Uterus (tissue), 4 donors: ENCODE data around the gene EPHA1. TPM values are rescaled to one million over a fixed set of nuclear protein-coding genes. Genes with fewer than 3 reads are reported as not detected.

Source experiments
- DNase-seq, 2 donors: peaks; one replicate each; pipeline ENCODE4 v3.0.0-alpha.2; 2019 to 2020
- H3K27ac ChIP-seq, 2 donors: fragments of 200-600 bp; sonication (generic); 1 replicate in 1 of 2; 2 replicates in 1 of 2; pipeline ENCODE4 v1.5.1; 2016 to 2018
- H3K27me3 ChIP-seq, 2 donors: fragments of 200-600 bp; sonication (generic); one replicate each; pipeline ENCODE4 v1.5.1; 2018 to 2019; ENCODE audit warnings: control low read depth in 1 of 2
- H3K36me3 ChIP-seq, 2 donors: fragments of 200-600 bp; sonication (generic); one replicate each; pipeline ENCODE4 v1.5.1; 2019; ENCODE audit warnings: control low read depth in 1 of 2
- H3K4me1 ChIP-seq, 2 donors: fragments of 200-600 bp; sonication (generic); one replicate each; pipeline ENCODE4 v1.5.1; 2018 to 2019; ENCODE audit warnings: control low read depth in 1 of 2
- H3K4me3 ChIP-seq, 2 donors: fragments of 200-600 bp; sonication (generic); 1 replicate in 1 of 2; 2 replicates in 1 of 2; pipeline ENCODE4 v1.5.1; 2018 to 2019; ENCODE audit warnings: mild to moderate bottlenecking in 1 of 2
- H3K9me3 ChIP-seq, 2 donors: fragments of 200-600 bp; sonication (generic); one replicate each; pipeline ENCODE4 v1.5.1; 2019; ENCODE audit warnings: control low read depth in 1 of 2
- POLR2A ChIP-seq, 2 donors: fragments of 450-650 bp; IDR thresholded peaks; one replicate each; pipeline ENCODE4 v1.6.1; 2016; ENCODE audit warnings: antibody characterized with exemption in 2 of 2, mild to moderate bottlenecking in 1 of 2, moderate library complexity in 1 of 2
- intact Hi-C: fragments of 100-400 bp; cut with DNase I; formaldehyde crosslinking; loops from one replicate; pipeline ENCODE4 v1.15.1; 2023; ENCODE audit warnings: low total_unique reads
- total RNA-seq, 4 donors: library from RNA; depleted of rRNA in 3 of 4; stranded (reverse); fragments of >200 nt in 3 of 4; gene quantifications; one replicate each; pipeline versions ENCODE4 v1.1.0 to v1.2.4, GENCODE V29; 2014 to 2023
- TF ChIP-seq, protein P1 (sequence below), 4 experiments: fragments of 200-600 bp in 2 of 4; fragments of 450-650 bp in 2 of 4; sonication (generic) in 2 of 4; IDR thresholded peaks; one replicate each; pipeline ENCODE4 v1.5.1; 2016 to 2019; ENCODE audit warnings: antibody characterized with exemption in 4 of 4, mild to moderate bottlenecking in 2 of 4, moderate library complexity in 1 of 4
- donor health status: DM: yes; HTN: yes; CAD: no.

The EPHA1 gene
- total RNA-seq, 4 donors from 2014 or later = 1.3 to 5.6 (median 1.9) TPM; not detected in 1

- Histone ChIP-seq H3K27ac (no peak overlapping the region), H3K4me1 (no peaks in the 10 kb centered on the region), H3K27me3 (no peaks in the 10 kb centered on the region), H3K36me3 (no peaks in the 10 kb centered on the region), H3K9me3 (no peaks in the 10 kb centered on the region), H3K4me3 (no peak overlapping the region)
- intact Hi-C loops = no loop called here
- TF ChIP-seq POLR2A (IDR thresholded peaks at IDR 0.05) = no peak
- TF ChIP-seq, protein P1, sequence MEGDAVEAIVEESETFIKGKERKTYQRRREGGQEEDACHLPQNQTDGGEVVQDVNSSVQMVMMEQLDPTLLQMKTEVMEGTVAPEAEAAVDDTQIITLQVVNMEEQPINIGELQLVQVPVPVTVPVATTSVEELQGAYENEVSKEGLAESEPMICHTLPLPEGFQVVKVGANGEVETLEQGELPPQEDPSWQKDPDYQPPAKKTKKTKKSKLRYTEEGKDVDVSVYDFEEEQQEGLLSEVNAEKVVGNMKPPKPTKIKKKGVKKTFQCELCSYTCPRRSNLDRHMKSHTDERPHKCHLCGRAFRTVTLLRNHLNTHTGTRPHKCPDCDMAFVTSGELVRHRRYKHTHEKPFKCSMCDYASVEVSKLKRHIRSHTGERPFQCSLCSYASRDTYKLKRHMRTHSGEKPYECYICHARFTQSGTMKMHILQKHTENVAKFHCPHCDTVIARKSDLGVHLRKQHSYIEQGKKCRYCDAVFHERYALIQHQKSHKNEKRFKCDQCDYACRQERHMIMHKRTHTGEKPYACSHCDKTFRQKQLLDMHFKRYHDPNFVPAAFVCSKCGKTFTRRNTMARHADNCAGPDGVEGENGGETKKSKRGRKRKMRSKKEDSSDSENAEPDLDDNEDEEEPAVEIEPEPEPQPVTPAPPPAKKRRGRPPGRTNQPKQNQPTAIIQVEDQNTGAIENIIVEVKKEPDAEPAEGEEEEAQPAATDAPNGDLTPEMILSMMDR (IDR thresholded peaks at IDR 0.05) = no peak
- no peak for DNase-seq
Observed at GRCh38 chr7:143373255-143373794, 35.3 kb downstream of the EPHA1 start.

DNA sequence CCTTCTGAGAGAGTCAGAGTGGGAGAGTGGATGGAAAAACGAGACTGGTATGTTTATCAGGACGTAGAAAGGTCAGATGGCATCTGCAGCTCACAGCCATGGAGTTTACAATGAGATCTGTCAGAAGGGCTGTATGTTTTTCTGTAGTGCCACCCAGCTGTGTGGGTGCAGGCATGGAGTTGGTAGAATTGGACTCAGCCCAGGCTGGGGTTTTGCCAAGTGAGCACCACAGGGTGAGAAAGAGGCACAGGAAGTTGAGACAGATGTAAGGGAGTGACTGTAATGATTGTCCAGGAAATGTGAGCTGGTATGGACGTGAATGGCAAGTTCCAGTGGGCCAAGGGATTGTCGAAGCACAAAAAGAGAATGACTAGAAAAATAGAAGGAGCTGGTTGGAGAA is 36.6 kb downstream of the EPHA1 start:
- Histone ChIP-seq H3K27me3 (no peaks in the 10 kb centered on the region), H3K27ac (no peak overlapping the region), H3K36me3 (no peaks in the 10 kb centered on the region), H3K4me1 (no peaks in the 10 kb centered on the region), H3K4me3 (no peak overlapping the region), H3K9me3 (no peaks in the 10 kb centered on the region)
- TF ChIP-seq, protein P1 (IDR thresholded peaks at IDR 0.05) = no peak
- no peak for TF ChIP-seq POLR2A (IDR thresholded peaks at IDR 0.05)
- intact Hi-C loops = no loop called here
- no peak for DNase-seq

DNA sequence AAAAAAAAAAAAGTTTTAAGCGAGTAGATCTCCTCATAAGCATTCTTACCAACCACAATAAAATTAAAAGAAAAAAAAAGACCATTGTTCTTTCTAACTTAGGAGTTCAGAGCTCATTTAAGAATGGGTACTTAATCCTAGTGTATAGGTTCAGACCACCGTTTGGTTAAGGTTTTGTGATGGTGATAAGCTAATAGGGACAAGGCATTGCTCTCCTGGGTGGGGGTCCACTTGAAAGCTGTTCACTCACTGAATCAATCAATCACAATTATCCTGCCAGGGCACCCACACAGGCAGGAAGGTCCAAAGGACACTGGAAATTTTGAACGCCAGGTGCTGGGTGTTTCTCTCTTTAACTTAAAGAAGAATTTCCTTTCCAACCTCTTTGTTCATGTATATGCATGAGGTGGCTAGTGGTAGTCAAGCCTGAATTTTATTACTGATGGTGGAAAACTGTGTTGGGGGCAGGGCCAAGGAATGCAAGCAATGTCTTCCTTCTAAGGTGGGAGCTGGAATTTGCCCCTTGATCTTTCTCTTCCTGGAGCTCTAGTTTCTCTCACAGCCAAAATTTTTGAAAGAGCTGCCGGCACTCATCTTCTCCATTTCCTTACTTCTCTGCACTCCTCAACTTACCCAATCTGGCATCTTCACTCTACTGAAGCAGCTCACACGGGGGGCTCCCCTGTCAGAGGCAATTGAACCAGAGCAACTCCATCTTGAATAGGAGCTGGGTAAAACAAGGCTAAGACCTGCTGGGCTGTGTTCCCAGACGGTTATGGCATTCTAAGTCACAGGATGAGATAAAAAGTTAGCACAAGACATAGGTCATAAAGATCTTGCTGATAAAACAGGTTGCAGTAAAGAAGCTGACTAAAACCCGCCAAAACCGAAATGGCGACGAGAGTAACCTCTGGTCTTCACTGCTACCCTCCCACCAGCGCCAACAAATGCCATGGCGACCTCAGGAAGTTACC is 38.7 kb downstream of the EPHA1 start:
- no peaks in the 10 kb centered on the region for H3K4me1 ChIP-seq
- H3K27ac ChIP-seq = no peak overlapping the region
- no peaks in the 10 kb centered on the region for H3K36me3 ChIP-seq
- DNase-seq = no peak
- no peaks in the 10 kb centered on the region for H3K9me3 ChIP-seq
- no peak overlapping the region for H3K4me3 ChIP-seq
- TF ChIP-seq POLR2A (IDR thresholded peaks at IDR 0.05) = no peak
- TF ChIP-seq, protein P1 (IDR thresholded peaks at IDR 0.05) = no peak
- intact Hi-C loops = no loop called here
- H3K27me3 ChIP-seq = no peaks in the 10 kb centered on the region

DNA sequence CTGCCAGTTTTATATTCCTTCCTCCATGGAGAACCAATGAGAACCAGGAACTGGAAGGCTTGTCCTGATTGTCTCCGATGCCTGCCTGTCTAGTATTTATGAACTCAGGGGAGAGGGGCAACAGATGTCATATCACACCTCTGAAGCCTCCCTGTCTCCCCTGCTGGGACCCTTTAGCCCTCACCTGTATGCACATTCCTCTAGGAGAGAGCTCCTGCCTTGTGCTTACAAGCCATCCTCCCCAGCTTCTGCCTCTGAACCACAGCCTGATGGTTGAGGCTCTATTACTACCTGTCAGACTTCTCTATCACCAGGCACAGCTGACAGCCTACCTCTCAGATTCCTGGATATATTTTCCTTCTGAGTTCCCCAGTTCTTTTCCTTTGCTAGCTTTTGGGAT is 40.3 kb downstream of the EPHA1 start:
- no peaks in the 10 kb centered on the region for H3K4me1 ChIP-seq
- no peaks in the 10 kb centered on the region for H3K36me3 ChIP-seq
- no peaks in the 10 kb centered on the region for H3K9me3 ChIP-seq
- no peak overlapping the region for H3K4me3 ChIP-seq
- H3K27ac ChIP-seq = no peak overlapping the region
- no peaks in the 10 kb centered on the region for H3K27me3 ChIP-seq
- DNase-seq = no peak
- intact Hi-C loops = no loop called here
- no peak for TF ChIP-seq POLR2A (IDR thresholded peaks at IDR 0.05)
- TF ChIP-seq, protein P1 (IDR thresholded peaks at IDR 0.05) = no peak

GRCh38 chr7:143367972-143368371 is 40.7 kb downstream of the EPHA1 start:
- TF ChIP-seq, protein P1 (IDR thresholded peaks at IDR 0.05) = no peak
- TF ChIP-seq POLR2A (IDR thresholded peaks at IDR 0.05) = no peak
- no peak for DNase-seq
- H3K4me1 ChIP-seq = no peaks in the 10 kb centered on the region
- no peak overlapping the region for H3K27ac ChIP-seq
- intact Hi-C loops = no loop called here
- no peaks in the 10 kb centered on the region for H3K27me3 ChIP-seq
- H3K4me3 ChIP-seq = no peak overlapping the region
- H3K9me3 ChIP-seq = no peaks in the 10 kb centered on the region
- no peaks in the 10 kb centered on the region for H3K36me3 ChIP-seq
